BJ (cell line): Measurements from ENCODE around the gene SEZ6L. TPM values are rescaled to one million over a fixed set of nuclear protein-coding genes. Genes with fewer than 3 reads are reported as not detected.

Experiments used
- CTCF ChIA-PET: fragments of 350-600 bp; formaldehyde crosslinking; extraction: SDS; loops from one replicate; lab custom pipeline; 2021; ENCODE audit warnings: antibody characterized with exemption, inconsistent platforms; lab: Yijun Ruan, JAX
- POLR2A ChIA-PET: fragments of 300-600 bp; sonication (Branson Sonifier 250); formaldehyde crosslinking; extraction: SDS; loops from one replicate; lab custom pipeline; 2021; ENCODE audit warnings: antibody characterized with exemption; lab: Charles Lee
- DNase-seq: peaks from one replicate; pipeline ENCODE4 v3.0.0-alpha.2; 2011; ENCODE audit warnings: low read depth
- H3K27me3 ChIP-seq: 2 replicates; pipeline ENCODE4 v1.6.0; 2011; ENCODE audit warnings: low read length; ENCODE audit not compliant: control insufficient read depth, insufficient read depth
- H3K36me3 ChIP-seq: 2 replicates; pipeline ENCODE4 v1.5.1; 2011; ENCODE audit warnings: low read length; ENCODE audit not compliant: control insufficient read depth, insufficient read depth
- H3K4me3 ChIP-seq: 2 replicates; pipeline ENCODE4 v1.5.1; 2011; ENCODE audit warnings: low read depth, mild to moderate bottlenecking, control low read depth, low read length
- polyA minus RNA-seq: library from RNA; depleted of rRNA, polyadenylated mRNA; stranded (reverse); fragments of >200 nt; gene quantifications from 2 replicates; pipeline ENCODE4 v1.2.3, GENCODE V29; 2011; rRNA and poly(A)+ RNA removed
- polyA plus RNA-seq: library from polyadenylated mRNA; depleted of rRNA; stranded (reverse); fragments of >200 nt; gene quantifications from 2 replicates; pipeline ENCODE4 v1.2.3, GENCODE V29; 2011; rRNA removed
- TF ChIP-seq, protein P1 (sequence below): IDR thresholded peaks from 2 replicates; pipeline ENCODE4 v1.5.1; 2011; ENCODE audit warnings: low read depth, mild to moderate bottlenecking, control low read depth, inconsistent platforms, low read length, moderate library complexity; ENCODE audit not compliant: insufficient read depth

Gene SEZ6L
- polyA plus RNA-seq: 0.04 TPM in 1 of 2 replicates, not detected in the other
- polyA minus RNA-seq: not detected in 2 replicates

DNA sequence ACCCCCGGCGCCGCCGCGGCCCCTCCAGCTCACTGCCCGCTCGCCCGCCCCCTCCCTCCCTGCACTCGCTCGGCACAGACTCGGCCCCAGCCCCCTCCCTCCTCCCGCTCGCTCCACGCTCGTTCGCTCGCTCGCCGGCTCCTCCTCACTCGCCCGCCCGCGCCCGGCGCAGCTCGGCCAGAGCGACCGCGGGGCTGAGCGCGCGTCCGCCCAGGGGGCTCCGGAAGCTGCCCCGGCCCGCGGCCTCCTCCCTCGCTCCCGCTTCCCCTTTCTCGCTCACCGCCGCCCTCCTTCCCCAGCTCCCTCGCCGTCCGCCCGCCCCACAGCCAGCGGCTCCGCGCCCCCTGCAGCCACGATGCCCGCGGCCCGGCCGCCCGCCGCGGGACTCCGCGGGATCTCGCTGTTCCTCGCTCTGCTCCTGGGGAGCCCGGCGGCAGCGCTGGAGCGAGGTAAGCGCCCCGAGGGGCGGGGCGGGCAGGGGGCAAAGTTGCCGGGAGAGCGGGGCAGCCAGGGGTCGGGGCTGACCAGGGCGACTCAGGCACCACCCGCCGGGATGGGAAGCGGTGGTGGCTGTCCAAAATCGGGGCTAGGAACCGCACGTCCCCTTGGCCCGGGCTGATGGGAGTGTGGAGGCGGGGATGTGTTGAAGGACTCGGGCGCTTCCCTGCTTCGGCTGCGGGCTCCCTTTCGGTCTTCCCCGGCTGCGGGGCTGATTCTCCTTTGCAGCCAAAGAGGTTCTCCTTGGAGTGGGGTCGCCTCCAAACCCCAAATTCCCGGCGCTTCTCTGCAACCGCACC is at the start of gene SEZ6L:
Gene SEZ6L, plus strand, starts transcription at position 148 of the 797 bp plus-strand sequence. Its CDS starts 208 bp downstream, at position 356.
- no peak for DNase-seq
- CTCF ChIA-PET: interaction anchor here (0.9 kb wide), 1 partner anchor 163 kb away, joined by 3 read pairs; no protein-coding TSS in a partner anchor
- peaks cover 23% of the 10 kb centered on the region for H3K27me3 ChIP-seq
- POLR2A ChIA-PET: no interaction called here
- no peaks in the 10 kb centered on the region for H3K36me3 ChIP-seq
- TF ChIP-seq, protein P1, sequence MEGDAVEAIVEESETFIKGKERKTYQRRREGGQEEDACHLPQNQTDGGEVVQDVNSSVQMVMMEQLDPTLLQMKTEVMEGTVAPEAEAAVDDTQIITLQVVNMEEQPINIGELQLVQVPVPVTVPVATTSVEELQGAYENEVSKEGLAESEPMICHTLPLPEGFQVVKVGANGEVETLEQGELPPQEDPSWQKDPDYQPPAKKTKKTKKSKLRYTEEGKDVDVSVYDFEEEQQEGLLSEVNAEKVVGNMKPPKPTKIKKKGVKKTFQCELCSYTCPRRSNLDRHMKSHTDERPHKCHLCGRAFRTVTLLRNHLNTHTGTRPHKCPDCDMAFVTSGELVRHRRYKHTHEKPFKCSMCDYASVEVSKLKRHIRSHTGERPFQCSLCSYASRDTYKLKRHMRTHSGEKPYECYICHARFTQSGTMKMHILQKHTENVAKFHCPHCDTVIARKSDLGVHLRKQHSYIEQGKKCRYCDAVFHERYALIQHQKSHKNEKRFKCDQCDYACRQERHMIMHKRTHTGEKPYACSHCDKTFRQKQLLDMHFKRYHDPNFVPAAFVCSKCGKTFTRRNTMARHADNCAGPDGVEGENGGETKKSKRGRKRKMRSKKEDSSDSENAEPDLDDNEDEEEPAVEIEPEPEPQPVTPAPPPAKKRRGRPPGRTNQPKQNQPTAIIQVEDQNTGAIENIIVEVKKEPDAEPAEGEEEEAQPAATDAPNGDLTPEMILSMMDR: no peak
- no peak within 1 kb of the TSS for H3K4me3 ChIP-seq

DNA sequence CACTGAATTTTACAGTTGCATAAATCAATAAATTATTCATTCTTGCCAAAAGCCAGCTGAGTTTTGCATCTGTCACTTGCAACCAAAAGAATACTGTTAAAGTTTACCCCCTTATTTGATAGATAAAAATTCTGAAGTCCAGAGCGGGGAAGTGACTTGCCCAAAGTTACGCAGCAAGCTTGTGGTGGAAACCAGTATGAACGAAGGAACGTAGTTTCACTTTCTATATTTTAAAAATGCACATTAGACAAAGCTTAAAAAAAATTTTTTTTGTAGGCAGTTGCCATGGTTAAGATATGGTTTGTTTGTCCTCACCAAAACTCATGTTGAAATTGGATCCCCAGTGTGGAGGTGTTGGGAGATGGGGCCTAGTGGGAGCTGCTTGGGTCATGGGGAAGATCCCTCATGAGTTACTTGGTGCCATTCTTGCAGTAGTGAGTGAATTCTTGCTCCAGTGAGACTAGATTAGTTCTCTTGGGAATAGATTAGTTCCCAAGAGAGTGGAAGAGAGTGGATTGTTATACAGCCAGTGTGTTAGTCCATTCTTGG is 46.3 kb upstream of the SEZ6L start:
- no peaks in the 10 kb centered on the region for H3K27me3 ChIP-seq
- TF ChIP-seq, protein P1: no peak
- CTCF ChIA-PET: no interaction called here
- H3K4me3 ChIP-seq: no peak overlapping the region
- POLR2A ChIA-PET: no interaction called here
- DNase-seq: no peak
- H3K36me3 ChIP-seq: no peaks in the 10 kb centered on the region

DNA sequence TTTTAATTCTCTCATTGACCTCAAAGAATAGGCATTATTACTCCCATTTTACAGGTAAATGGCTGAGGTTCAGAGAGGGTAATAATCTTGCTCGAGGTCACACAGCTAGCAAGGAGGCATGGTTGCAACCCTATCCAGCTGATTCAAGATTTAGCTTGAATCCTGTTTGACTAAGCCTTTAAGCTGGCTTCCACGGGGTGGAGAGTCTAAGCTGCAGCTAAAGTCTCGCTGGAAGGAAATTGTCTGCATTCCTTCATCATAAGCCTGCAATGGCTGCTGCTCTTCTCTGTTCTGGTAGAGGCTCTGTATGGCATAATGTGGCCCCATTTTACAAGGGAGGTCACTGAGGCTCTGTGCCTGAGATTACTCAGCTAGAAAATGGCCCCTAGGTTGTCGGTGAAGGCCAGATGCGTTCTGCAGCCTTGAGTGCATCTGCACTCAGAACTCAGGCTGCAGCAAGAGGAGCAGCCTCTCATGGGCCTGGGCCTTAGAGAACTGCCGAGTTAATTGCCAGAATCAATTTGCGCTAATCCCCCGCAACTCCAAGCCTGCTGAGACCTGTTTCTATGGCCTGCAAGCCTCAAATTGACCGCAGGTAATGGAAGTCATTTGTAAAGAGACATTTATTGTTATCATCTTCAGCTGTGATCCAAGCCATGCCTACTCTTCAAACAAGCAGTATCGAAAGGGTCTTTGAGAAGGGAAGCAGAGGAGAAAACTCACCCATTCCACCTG is 44.1 kb upstream of the SEZ6L start:
- TF ChIP-seq, protein P1: no peak
- POLR2A ChIA-PET: no interaction called here
- Histone ChIP-seq H3K36me3 (no peaks in the 10 kb centered on the region), H3K4me3 (no peak overlapping the region), H3K27me3 (no peaks in the 10 kb centered on the region)
- no peak for DNase-seq
- CTCF ChIA-PET: interaction anchor here (1.1 kb wide), 1 partner anchor 923 kb away, joined by 3 read pairs; no protein-coding TSS in a partner anchor

DNA sequence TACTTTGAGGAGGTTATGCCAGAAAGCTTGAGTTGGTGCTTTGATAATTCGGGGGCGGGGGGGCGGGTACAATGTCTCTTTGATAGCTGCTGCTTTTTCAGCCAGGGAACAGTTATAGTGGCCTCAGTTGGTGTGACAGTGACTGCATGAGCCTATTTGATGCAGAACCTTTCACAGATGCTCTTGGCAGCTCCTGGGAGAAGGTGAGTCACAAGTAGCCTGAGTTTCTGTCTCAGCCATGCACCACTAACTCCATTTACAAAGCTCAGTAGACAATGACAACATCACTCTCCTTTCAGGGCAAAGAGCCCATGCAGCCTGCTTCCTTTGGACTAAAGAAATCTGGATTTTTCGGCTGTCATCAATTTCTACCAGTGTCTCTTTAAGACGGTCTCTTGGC is 42.1 kb upstream of the SEZ6L start:
- Histone ChIP-seq H3K4me3 (no peak overlapping the region), H3K27me3 (no peaks in the 10 kb centered on the region), H3K36me3 (no peaks in the 10 kb centered on the region)
- DNase-seq: no peak
- TF ChIP-seq, protein P1: no peak
- ChIA-PET POLR2A (no interaction called here), CTCF (no interaction called here)

DNA sequence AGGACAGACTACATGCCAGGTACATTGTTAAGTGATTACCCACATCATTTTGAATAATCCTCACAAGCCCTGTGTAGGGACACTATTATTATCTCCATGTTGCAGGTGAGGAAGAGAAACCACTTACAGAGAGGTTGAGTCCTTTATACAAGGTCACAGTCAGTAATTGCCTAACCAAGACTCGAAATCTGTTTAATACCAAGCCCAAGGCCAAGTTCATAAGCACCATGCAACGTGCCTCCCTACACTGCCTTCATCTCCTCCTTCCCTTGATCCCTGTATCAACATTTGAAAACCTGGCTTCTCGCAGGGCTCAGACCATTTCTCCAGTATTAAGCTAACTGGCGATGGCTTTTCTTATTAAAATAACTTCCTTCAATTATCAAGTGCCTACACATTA is 41.7 kb upstream of the SEZ6L start:
- no peak for DNase-seq
- Histone ChIP-seq H3K36me3 (no peaks in the 10 kb centered on the region), H3K4me3 (no peak overlapping the region), H3K27me3 (no peaks in the 10 kb centered on the region)
- TF ChIP-seq, protein P1: no peak
- ChIA-PET CTCF (no interaction called here), POLR2A (interaction anchor here (0.6 kb wide), 1 partner anchor 568 kb away, joined by 3 read pairs; no protein-coding TSS in a partner anchor)
